Measurements from ENCODE around the gene MVK.

DNA sequence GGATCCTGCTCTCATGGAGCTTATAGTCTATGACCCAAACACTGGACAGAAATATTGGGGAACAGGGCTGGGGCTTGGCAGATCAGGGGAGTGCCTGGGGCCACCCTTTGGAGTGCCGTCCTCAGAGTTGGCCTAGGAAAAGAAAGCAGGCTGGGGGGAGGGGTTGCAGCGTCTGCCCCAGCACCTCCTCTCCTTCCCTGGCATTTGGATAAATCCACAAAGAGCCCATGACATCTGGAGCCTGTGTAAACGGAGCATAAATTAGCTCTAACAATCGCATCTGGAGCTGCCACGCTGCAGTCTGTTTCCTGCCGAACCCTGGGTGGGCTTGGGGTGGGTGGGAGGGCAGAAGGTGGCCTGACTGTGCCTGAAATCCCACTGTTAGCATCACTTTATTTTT, 63.8 kb downstream of the MVK start:
- TF ChIP-seq CTCF (IDR thresholded peaks at IDR 0.05 in 4 of 5, conservative IDR thresholded peaks at IDR 0.05 in 1 of 5) (no peak), POLR2A (IDR thresholded peaks at IDR 0.05) (no peak)

Data from gastrocnemius medialis (tissue), 4 donors.